Gastrocnemius medialis (tissue), 4 donors: ENCODE data around the gene TNFRSF1B.
A peak's percentile ranks its signal among the peaks of the same experiment; 100 is the strongest.

ENCODE experiments used
- CTCF ChIP-seq, 5 experiments: fragments of 450-650 bp in 3 of 5; fragments of 200-600 bp in 2 of 5; sonication (generic) in 2 of 5; IDR thresholded peaks in 4 of 5; conservative IDR thresholded peaks in 1 of 5; 1 replicate in 4 of 5; 2 replicates in 1 of 5; pipeline ENCODE4 v1.5.1; 2016 to 2019; ENCODE audit warnings: antibody characterized with exemption in 5 of 5, mild to moderate bottlenecking in 3 of 5, moderate library complexity in 3 of 5
- POLR2A ChIP-seq, 2 donors: fragments of 450-650 bp; IDR thresholded peaks; one replicate each; pipeline ENCODE4 v1.6.1; 2017; ENCODE audit warnings: antibody characterized with exemption in 2 of 2, mild to moderate bottlenecking in 2 of 2, moderate library complexity in 2 of 2

- peak; percentile 92 to 98 (median 94) for TF ChIP-seq CTCF (IDR thresholded peaks at IDR 0.05 in 4 of 5, conservative IDR thresholded peaks at IDR 0.05 in 1 of 5)
- TF ChIP-seq POLR2A (IDR thresholded peaks at IDR 0.05), result no peak
Observed at GRCh38 chr1:12124693-12125421, 41.9 kb upstream of the TNFRSF1B start.
